A673 (cell line): ENCODE results near the gene RASA3.

ENCODE experiments used
- CTCF ChIP-seq: fragments of 300-800, 200-600 bp; sonication (generic); conservative IDR thresholded peaks from 2 replicates; pipeline ENCODE4 v1.5.1; 2017; ENCODE audit warnings: low read depth, mild to moderate bottlenecking, antibody characterized with exemption, low read length, moderate library complexity, mixed read lengths
- EZH2 ChIP-seq: fragments of 200-600 bp; sonication (generic); IDR thresholded peaks from 2 replicates; pipeline ENCODE4 v1.6.1; 2017; ENCODE audit warnings: borderline replicate concordance, low read depth, mild to moderate bottlenecking, mixed read lengths, antibody characterized with exemption, low read length; ENCODE audit not compliant: poor library complexity, severe bottlenecking

- TF ChIP-seq EZH2: no peak
- no peak for TF ChIP-seq CTCF
Observed at GRCh38 chr13:114061047-114061446, 71.4 kb downstream of the RASA3 start.
